Keratinocyte (primary cell): ENCODE results near the gene SLC25A52. TPM values are rescaled to one million over a fixed set of nuclear protein-coding genes. Genes with fewer than 3 reads are reported as not detected.

Experiments used
- DNase-seq: peaks from one replicate; pipeline ENCODE4 v3.0.0-alpha.2; 2011; ENCODE audit warnings: low read depth, missing footprints, low spot score
- FAIRE-seq: peaks from 2 replicates; lab custom pipeline; 2011; peaks lifted over from hg19 to GRCh38; lab: Jason Lieb, UNC
- H2AFZ ChIP-seq: 2 replicates; pipeline ENCODE4 v1.6.0; 2012; ENCODE audit warnings: low read length, control low read depth, inconsistent platforms; ENCODE audit not compliant: control insufficient read depth
- H3K27ac ChIP-seq: 2 replicates; pipeline ENCODE4 v1.5.1; 2011; ENCODE audit warnings: low read length; ENCODE audit not compliant: control insufficient read depth, insufficient read depth
- H3K27me3 ChIP-seq: 3 replicates; pipeline ENCODE4 v1.6.0; 2011; ENCODE audit warnings: low read length; ENCODE audit not compliant: control insufficient read depth, insufficient read depth; ENCODE audit errors: extremely low read depth
- H3K36me3 ChIP-seq, 2 experiments: 2 replicates in 1 of 2; 3 replicates in 1 of 2; pipeline ENCODE4 v1.5.1; 2011; ENCODE audit warnings: low read length in 2 of 2, mild to moderate bottlenecking in 1 of 2; ENCODE audit not compliant: control insufficient read depth in 2 of 2, insufficient read depth in 2 of 2; ENCODE audit errors: extremely low read depth in 1 of 2
- H3K4me1 ChIP-seq: 3 replicates; pipeline ENCODE4 v1.5.1; 2011; ENCODE audit warnings: low read length; ENCODE audit not compliant: control insufficient read depth, insufficient read depth; ENCODE audit errors: extremely low read depth
- H3K4me2 ChIP-seq: 3 replicates; pipeline ENCODE4 v1.6.0; 2011; ENCODE audit warnings: low read depth, low read length; ENCODE audit not compliant: control insufficient read depth, insufficient read depth; ENCODE audit errors: extremely low read depth
- H3K4me3 ChIP-seq, 3 experiments: fragments of 200-600 bp in 1 of 3; sonication (generic) in 1 of 3; 2 replicates in 2 of 3; 3 replicates in 1 of 3; pipeline ENCODE4 v1.5.1; 2011 to 2016; ENCODE audit warnings: low read length in 3 of 3, mild to moderate bottlenecking in 3 of 3, control low read depth in 2 of 3, inconsistent platforms in 1 of 3, low read depth in 1 of 3, mixed read lengths in 1 of 3, mixed run types in 1 of 3, moderate library complexity in 1 of 3; ENCODE audit not compliant: control insufficient read depth in 2 of 3, insufficient read depth in 2 of 3; ENCODE audit errors: extremely low read depth in 1 of 3
- H3K79me2 ChIP-seq: 2 replicates; pipeline ENCODE4 v1.6.0; 2012; ENCODE audit warnings: low read length; ENCODE audit not compliant: control insufficient read depth, insufficient read depth
- H3K9ac ChIP-seq: 3 replicates; pipeline ENCODE4 v1.6.0; 2011; ENCODE audit warnings: low read length; ENCODE audit not compliant: control insufficient read depth, insufficient read depth; ENCODE audit errors: extremely low read depth
- H3K9me1 ChIP-seq: 3 replicates; pipeline ENCODE4 v1.6.0; 2011; ENCODE audit warnings: low read length; ENCODE audit not compliant: control insufficient read depth, insufficient read depth; ENCODE audit errors: extremely low read depth
- H3K9me3 ChIP-seq: 2 replicates; pipeline ENCODE4 v1.5.1; 2012; ENCODE audit warnings: low read depth, low read length; ENCODE audit not compliant: control insufficient read depth
- H4K20me1 ChIP-seq: 3 replicates; pipeline ENCODE4 v1.6.0; 2011; ENCODE audit warnings: low read length; ENCODE audit not compliant: control insufficient read depth, insufficient read depth; ENCODE audit errors: extremely low read depth
- EZH2 ChIP-seq: IDR thresholded peaks from one replicate; pipeline ENCODE4 v1.6.1; 2012; ENCODE audit warnings: inconsistent platforms, mild to moderate bottlenecking, low read length, moderate library complexity
- dilution Hi-C: fragments of 300-500 bp; cut with MboI; formaldehyde crosslinking; loops from one replicate; pipeline ENCODE4 v1.7.0; 2020; ENCODE audit warnings: low sequenced_read_pairs; ENCODE audit not compliant: extremely low pct_ligation_motif_present
- polyA plus RNA-seq, 5 experiments: library from polyadenylated mRNA; depleted of rRNA in 3 of 5; stranded (reverse) in 3 of 5; stranded (forward) in 1 of 5; unstranded in 1 of 5; fragments of >200 nt; gene quantifications; 1 replicate in 1 of 5; 2 replicates in 3 of 5; 3 replicates in 1 of 5; pipeline versions ENCODE4 v1.2.1 to v1.2.3, GENCODE V29; 2011 to 2012; ENCODE audit warnings: missing spikeins in 2 of 5, low read depth in 1 of 5, low replicate concordance in 1 of 5
- TF ChIP-seq, protein P1 (sequence below), 3 experiments: IDR thresholded peaks in 1 of 3; conservative IDR thresholded peaks in 1 of 3; optimal IDR thresholded peaks in 1 of 3; 2 replicates in 2 of 3; 3 replicates in 1 of 3; pipeline versions ENCODE3 to v1.5.1; 2011; ENCODE audit warnings: low read length in 3 of 3, mild to moderate bottlenecking in 3 of 3, moderate library complexity in 2 of 3, control low read depth in 1 of 3, inconsistent platforms in 1 of 3; ENCODE audit not compliant: insufficient read depth in 2 of 3; ENCODE audit errors: extremely low read depth in 1 of 3

SLC25A52 gene
- polyA plus RNA-seq, 1 donor (not counting 4 experiments of a cell fraction or from before 2014, with no cell fraction given), result not detected

DNA sequence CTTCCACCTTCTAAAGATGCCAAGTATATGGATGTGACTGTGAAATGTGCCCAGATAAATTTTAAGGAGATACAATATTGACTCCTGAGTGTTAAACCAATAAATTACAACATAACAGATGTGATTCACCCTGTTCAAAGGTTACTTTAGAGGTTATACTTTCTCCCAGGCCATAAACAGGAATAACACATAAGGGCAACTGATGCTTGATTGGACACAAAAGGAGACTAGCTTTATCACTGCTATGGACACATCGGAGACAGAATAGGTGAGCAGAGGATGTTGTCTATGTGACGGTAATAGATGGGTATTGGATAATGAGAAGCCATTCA lies 31.9 kb upstream of the SLC25A52 start:
- H4K20me1 ChIP-seq, result no peaks in the 10 kb centered on the region
- no peaks in the 10 kb centered on the region for H3K9me1 ChIP-seq
- FAIRE-seq (no peak), DNase-seq (no peak)
- no peaks in the 10 kb centered on the region for H3K27me3 ChIP-seq
- no peaks in the 10 kb centered on the region for H3K4me1 ChIP-seq
- no peaks in the 10 kb centered on the region for H3K79me2 ChIP-seq
- TF ChIP-seq EZH2, result no peak
- TF ChIP-seq, protein P1, sequence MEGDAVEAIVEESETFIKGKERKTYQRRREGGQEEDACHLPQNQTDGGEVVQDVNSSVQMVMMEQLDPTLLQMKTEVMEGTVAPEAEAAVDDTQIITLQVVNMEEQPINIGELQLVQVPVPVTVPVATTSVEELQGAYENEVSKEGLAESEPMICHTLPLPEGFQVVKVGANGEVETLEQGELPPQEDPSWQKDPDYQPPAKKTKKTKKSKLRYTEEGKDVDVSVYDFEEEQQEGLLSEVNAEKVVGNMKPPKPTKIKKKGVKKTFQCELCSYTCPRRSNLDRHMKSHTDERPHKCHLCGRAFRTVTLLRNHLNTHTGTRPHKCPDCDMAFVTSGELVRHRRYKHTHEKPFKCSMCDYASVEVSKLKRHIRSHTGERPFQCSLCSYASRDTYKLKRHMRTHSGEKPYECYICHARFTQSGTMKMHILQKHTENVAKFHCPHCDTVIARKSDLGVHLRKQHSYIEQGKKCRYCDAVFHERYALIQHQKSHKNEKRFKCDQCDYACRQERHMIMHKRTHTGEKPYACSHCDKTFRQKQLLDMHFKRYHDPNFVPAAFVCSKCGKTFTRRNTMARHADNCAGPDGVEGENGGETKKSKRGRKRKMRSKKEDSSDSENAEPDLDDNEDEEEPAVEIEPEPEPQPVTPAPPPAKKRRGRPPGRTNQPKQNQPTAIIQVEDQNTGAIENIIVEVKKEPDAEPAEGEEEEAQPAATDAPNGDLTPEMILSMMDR (optimal IDR thresholded peaks at IDR 0.05 in 1 of 3, IDR thresholded peaks at IDR 0.05 in 1 of 3, conservative IDR thresholded peaks at IDR 0.05 in 1 of 3; ENCODE audit: extremely low read depth in 1 of 3, insufficient read depth in 2 of 3, low read length in 3 of 3), result no peak
- no peak overlapping the region for H2AFZ ChIP-seq
- no peak overlapping the region for H3K4me3 ChIP-seq
- H3K36me3 ChIP-seq, result no peaks in the 10 kb centered on the region
- no peak overlapping the region for H3K27ac ChIP-seq
- no peak overlapping the region for H3K9ac ChIP-seq
- no peaks in the 10 kb centered on the region for H3K9me3 ChIP-seq
- dilution Hi-C loops, result no loop called here
- no peak overlapping the region for H3K4me2 ChIP-seq

DNA sequence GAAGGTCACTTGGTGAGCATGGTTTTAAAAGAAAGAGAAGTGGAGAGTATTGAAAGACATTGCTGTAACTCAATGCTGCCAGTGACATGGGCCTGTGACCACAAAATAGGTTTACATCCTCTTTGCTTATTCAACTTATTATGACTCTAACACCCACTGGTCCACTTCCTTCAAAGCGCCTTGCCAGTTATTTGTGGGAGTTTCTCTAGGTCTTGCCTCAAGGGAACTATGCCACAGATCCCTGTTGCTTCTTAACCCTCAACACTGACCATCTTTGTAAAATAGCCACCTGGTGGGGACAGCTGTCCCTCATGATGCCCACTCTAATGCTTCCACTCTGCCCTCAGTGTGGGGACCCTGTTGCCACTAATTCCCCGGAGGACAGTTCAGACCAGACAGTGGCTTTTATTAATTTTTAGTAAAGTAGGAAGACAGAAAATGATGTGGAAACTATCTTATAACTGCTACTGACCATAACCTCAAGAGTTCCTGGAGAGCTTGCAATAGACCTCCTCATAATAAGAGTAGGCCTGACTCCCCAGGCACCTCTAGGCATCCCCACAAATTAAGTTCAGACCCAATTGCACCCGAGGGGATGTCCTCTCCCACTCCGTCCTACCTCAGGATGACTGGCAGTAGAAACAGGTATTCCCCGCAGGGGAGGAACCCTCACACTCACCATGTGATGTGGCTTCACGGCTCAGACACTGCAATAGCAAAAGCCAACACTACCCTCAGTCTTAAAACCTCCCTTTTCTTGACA lies 31.3 kb upstream of the SLC25A52 start:
- TF ChIP-seq, protein P1 (optimal IDR thresholded peaks at IDR 0.05 in 1 of 3, IDR thresholded peaks at IDR 0.05 in 1 of 3, conservative IDR thresholded peaks at IDR 0.05 in 1 of 3; ENCODE audit: extremely low read depth in 1 of 3, insufficient read depth in 2 of 3, low read length in 3 of 3), result no peak
- TF ChIP-seq EZH2, result no peak
- Histone ChIP-seq H3K27ac (no peak overlapping the region), H4K20me1 (no peaks in the 10 kb centered on the region), H3K4me3 (no peak overlapping the region), H3K27me3 (no peaks in the 10 kb centered on the region), H3K9me1 (no peaks in the 10 kb centered on the region), H3K9ac (no peak overlapping the region), H3K36me3 (no peaks in the 10 kb centered on the region), H3K4me1 (no peaks in the 10 kb centered on the region), H2AFZ (no peak overlapping the region), H3K79me2 (no peaks in the 10 kb centered on the region), H3K4me2 (no peak overlapping the region), H3K9me3 (no peaks in the 10 kb centered on the region)
- dilution Hi-C loops, result no loop called here
- DNase-seq, result no peak
- FAIRE-seq, result no peak
